H1 (cell line): ENCODE results near the gene ZBTB18. TPM values are rescaled to one million over a fixed set of nuclear protein-coding genes. Genes with fewer than 3 reads are reported as not detected.

ENCODE experiments used
- POU5F1 ChIP-seq: IDR thresholded peaks from 2 replicates; pipeline ENCODE4 v1.6.1; 2011; ENCODE audit warnings: low read depth, mild to moderate bottlenecking, low read length, moderate library complexity
- polyA plus RNA-seq, 7 experiments: library from polyadenylated mRNA; depleted of rRNA in 3 of 7; stranded (reverse) in 5 of 7; unstranded in 2 of 7; fragments of >200 nt in 5 of 7; fragments of 200-250 nt in 2 of 7; gene quantifications; 1 replicate in 5 of 7; 2 replicates in 1 of 7; 4 replicates in 1 of 7; pipeline versions ENCODE4 v1.2.1 to v1.2.3, GENCODE V29; 2011 to 2013; ENCODE audit warnings: missing spikeins in 2 of 7, mixed read lengths in 2 of 7
- total RNA-seq: library from RNA; stranded (reverse); fragmentation: NEBNext Ultra II Directional; extraction: Animal tissue kit (Norgen Biotek cat#: 25700); gene quantifications from 2 replicates; pipeline ENCODE4 v1.2.1, GENCODE V29; 2021

Gene ZBTB18
- total and polyA plus RNA-seq, 2 of the 8 experiments (the other 6 are each of a cell fraction or from before 2014, with no cell fraction given), result 8.5 to 14.4 TPM

- no peak for TF ChIP-seq POU5F1
Measured at GRCh38 chr1:244088161-244088560, 37.1 kb downstream of the ZBTB18 start (continued).
